ENCODE measurements around the gene GSTO2. TPM values are rescaled to one million over a fixed set of nuclear protein-coding genes. Genes with fewer than 3 reads are reported as not detected.
A peak's percentile ranks its signal among the peaks of the same experiment; 100 is the strongest.

Gene GSTO2
- total and polyA plus RNA-seq, 2 of the 13 experiments (the other 11 are each of a cell fraction or from before 2014, with no cell fraction given): 2.1 to 7.9 TPM

- TF ChIP-seq ZBTB49 (CRISPR knock-in tag; IDR thresholded peaks at IDR 0.05; ENCODE audit: borderline replicate concordance) (no peak), ZNF777 (CRISPR knock-in tag; IDR thresholded peaks at IDR 0.05) (no peak), KAT2B (IDR thresholded peaks at IDR 0.05; ENCODE audit: borderline replicate concordance, low read depth, low read length) (no peak), ZSCAN31 (CRISPR knock-in tag; IDR thresholded peaks at IDR 0.05; ENCODE audit: low read depth) (peak; percentile 31; the same call in 1 of the 2 replicates), FOXA3 (CRISPR knock-in tag; IDR thresholded peaks at IDR 0.05) (peak; percentile 18; the same call in 1 of the 2 replicates), NFE2L1 (CRISPR knock-in tag; IDR thresholded peaks at IDR 0.05; ENCODE audit: borderline replicate concordance) (no peak), IKZF4 (CRISPR knock-in tag; IDR thresholded peaks at IDR 0.05; ENCODE audit: borderline replicate concordance, low read depth, not compliant biosample characterization) (peak; percentile 79), GMEB2 (CRISPR knock-in tag; IDR thresholded peaks at IDR 0.05; ENCODE audit: low read depth) (no peak), DDIT3 (CRISPR knock-in tag; IDR thresholded peaks at IDR 0.05) (no peak), PHF8 (CRISPR knock-in tag; IDR thresholded peaks at IDR 0.05) (peak; percentile 62; the same call in 1 of the 2 replicates), NR2F6 (IDR thresholded peaks at IDR 0.05) (peak; percentile 95), NR2F6 (CRISPR knock-in tag; IDR thresholded peaks at IDR 0.05) (peak; percentile 86), ZNF678 (CRISPR knock-in tag; IDR thresholded peaks at IDR 0.05) (no peak), POGK (CRISPR knock-in tag; conservative IDR thresholded peaks at IDR 0.05) (no peak; the same call in 1 of the 2 replicates), ELF4 (CRISPR knock-in tag; IDR thresholded peaks at IDR 0.05; ENCODE audit: borderline replicate concordance) (peak; percentile 71; the same call in 1 of the 2 replicates), ZBTB7B (CRISPR knock-in tag; IDR thresholded peaks at IDR 0.05) (peak; percentile 84), SNRNP70 (IDR thresholded peaks at IDR 0.05; ENCODE audit: low read depth, low read length) (no peak)
Measured at GRCh38 chr10:104254493-104255310, 14.3 kb upstream of the GSTO2 start, which contains the start of gene GSTO1 (continued).

Data from HepG2 (cell line).